WTC11 (cell line): ENCODE data around the gene GBP1. TPM values are rescaled to one million over a fixed set of nuclear protein-coding genes. Genes with fewer than 3 reads are reported as not detected.

Source experiments
- ATAC-seq: fragments of 200-7000 bp; cut with Tn5 transposase; 2 replicates; pipeline ENCODE4 v1.10.0; 2021; ENCODE audit warnings: mild to moderate bottlenecking, moderate library complexity
- CTCF ChIA-PET: fragments of 300-600 bp; sonication (Branson Sonifier 250); formaldehyde crosslinking; loops from one replicate; lab custom pipeline; 2021; ENCODE audit warnings: antibody characterized with exemption; lab: Charles Lee
- POLR2A ChIA-PET: fragments of 350-600 bp; sonication (Branson Sonifier 250); formaldehyde crosslinking; loops from one replicate; lab custom pipeline; 2021; ENCODE audit warnings: antibody characterized with exemption; lab: Charles Lee
- DNase-seq: peaks from one replicate; pipeline ENCODE4 v3.0.0; 2021; ENCODE audit warnings: low spot score
- H3K27ac Mint-ChIP-seq: 2 replicates; pipeline ENCODE4 v1.8.0; 2021; ENCODE audit warnings: mixed read lengths
- H3K27me3 Mint-ChIP-seq: 2 replicates; pipeline ENCODE4 v1.8.0; 2021; ENCODE audit warnings: low read depth, mild to moderate bottlenecking, moderate library complexity, mixed read lengths
- H3K36me3 Mint-ChIP-seq: 2 replicates; pipeline ENCODE4 v1.8.0; 2021; ENCODE audit warnings: mixed read lengths
- H3K4me1 Mint-ChIP-seq: 2 replicates; pipeline ENCODE4 v1.8.0; 2022; ENCODE audit warnings: mixed read lengths
- H3K4me3 Mint-ChIP-seq: 2 replicates; pipeline ENCODE4 v1.8.0; 2021; ENCODE audit warnings: mild to moderate bottlenecking, moderate library complexity, mixed read lengths
- H3K9me3 Mint-ChIP-seq: 2 replicates; pipeline ENCODE4 v1.8.0; 2021; ENCODE audit warnings: mixed read lengths
- CREB1 ChIP-seq: sonication (generic); formaldehyde crosslinking; IDR thresholded peaks from 2 replicates; pipeline ENCODE4 v1.8.0; 2023; ENCODE audit warnings: mild to moderate bottlenecking, missing genetic modification reagents
- EMX1 ChIP-seq: fragments of 250-450 bp; sonication (Bioruptor Pico); IDR thresholded peaks from 2 replicates; pipeline ENCODE4 v1.8.0; 2021; ENCODE audit warnings: mild to moderate bottlenecking
- GTF2I ChIP-seq: fragments of 250-450 bp; sonication (Bioruptor Pico); conservative IDR thresholded peaks from 2 replicates; pipeline ENCODE4 v1.4.0; 2021; ENCODE audit warnings: mild to moderate bottlenecking
- IRF2 ChIP-seq: sonication (generic); formaldehyde crosslinking; IDR thresholded peaks from 2 replicates; pipeline ENCODE4 v1.8.0; 2022; ENCODE audit warnings: low read depth, missing genetic modification reagents, borderline replicate concordance
- MXD4 ChIP-seq: fragments of 250-450 bp; sonication (Bioruptor Pico); IDR thresholded peaks from 2 replicates; pipeline ENCODE4 v1.8.0; 2021; ENCODE audit warnings: mild to moderate bottlenecking, moderate library complexity, borderline replicate concordance
- NR2C2 ChIP-seq: sonication (generic); formaldehyde crosslinking; IDR thresholded peaks from 2 replicates; pipeline ENCODE4 v1.8.0; 2022; ENCODE audit warnings: mild to moderate bottlenecking, missing genetic modification reagents
- NR3C1 ChIP-seq: sonication (generic); formaldehyde crosslinking; conservative IDR thresholded peaks from 2 replicates; pipeline ENCODE4 v1.8.1; 2023; ENCODE audit warnings: low read depth, mild to moderate bottlenecking, missing genetic modification reagents
- SMAD4 ChIP-seq: sonication (generic); formaldehyde crosslinking; IDR thresholded peaks from 2 replicates; pipeline ENCODE4 v1.8.0; 2022; ENCODE audit warnings: mild to moderate bottlenecking, missing genetic modification reagents
- SOX15 ChIP-seq: fragments of 250-450 bp; sonication (Bioruptor Pico); IDR thresholded peaks from 2 replicates; pipeline ENCODE4 v1.9.0; 2021; ENCODE audit warnings: mild to moderate bottlenecking
- TEAD4 ChIP-seq: sonication (generic); formaldehyde crosslinking; IDR thresholded peaks from 2 replicates; pipeline ENCODE4 v1.8.0; 2022; ENCODE audit warnings: mild to moderate bottlenecking, missing genetic modification reagents
- ZNF219 ChIP-seq: sonication (generic); formaldehyde crosslinking; IDR thresholded peaks from 2 replicates; pipeline ENCODE4 v1.8.0; 2023; ENCODE audit warnings: missing genetic modification reagents, mild to moderate bottlenecking, borderline replicate concordance
- ZNF232 ChIP-seq: sonication (generic); formaldehyde crosslinking; IDR thresholded peaks from 2 replicates; pipeline ENCODE4 v1.8.0; 2022; ENCODE audit warnings: mild to moderate bottlenecking, missing genetic modification reagents
- ZNF396 ChIP-seq: fragments of 250-450 bp; sonication (Bioruptor Pico); IDR thresholded peaks from 2 replicates; pipeline ENCODE4 v1.8.0; 2021; ENCODE audit warnings: mild to moderate bottlenecking, moderate library complexity, borderline replicate concordance
- ZNF416 ChIP-seq: fragments of 250-450 bp; sonication (Bioruptor Pico); IDR thresholded peaks from 2 replicates; pipeline ENCODE4 v1.9.0; 2021; ENCODE audit warnings: mild to moderate bottlenecking, inconsistent platforms
- total RNA-seq: library from RNA; stranded (reverse); gene quantifications from 3 replicates; pipeline ENCODE4 v1.2.3, GENCODE V29; 2021
- TF ChIP-seq, protein P1 (sequence below): sonication (generic); formaldehyde crosslinking; IDR thresholded peaks from 2 replicates; pipeline ENCODE4 v1.8.1; 2022; ENCODE audit warnings: low read depth, missing genetic modification reagents, borderline replicate concordance
- TF ChIP-seq, protein P2 (sequence below): sonication (generic); formaldehyde crosslinking; IDR thresholded peaks from 2 replicates; pipeline ENCODE4 v1.8.1; 2022; ENCODE audit warnings: low read depth, mild to moderate bottlenecking, moderate library complexity, missing genetic modification reagents, borderline replicate concordance
- TF ChIP-seq, protein P3 (sequence below): sonication (generic); formaldehyde crosslinking; IDR thresholded peaks from 2 replicates; pipeline ENCODE4 v1.8.0; 2022; ENCODE audit warnings: mild to moderate bottlenecking, missing genetic modification reagents
- TF ChIP-seq, protein P4 (sequence below): sonication (generic); formaldehyde crosslinking; IDR thresholded peaks from 2 replicates; pipeline ENCODE4 v1.8.1; 2022; ENCODE audit warnings: mild to moderate bottlenecking, missing genetic modification reagents, moderate library complexity, borderline replicate concordance
- TF ChIP-seq, protein P5 (sequence below): fragments of 250-450 bp; sonication (Bioruptor Pico); IDR thresholded peaks from 2 replicates; pipeline ENCODE4 v1.8.0; 2021; ENCODE audit warnings: mild to moderate bottlenecking
- TF ChIP-seq, protein P6 (sequence below): sonication (generic); formaldehyde crosslinking; IDR thresholded peaks from 2 replicates; pipeline ENCODE4 v1.8.1; 2023; ENCODE audit warnings: mild to moderate bottlenecking, missing genetic modification reagents

Gene GBP1
- total RNA-seq, 1 experiment from 2014 or later = 0.20 TPM

DNA sequence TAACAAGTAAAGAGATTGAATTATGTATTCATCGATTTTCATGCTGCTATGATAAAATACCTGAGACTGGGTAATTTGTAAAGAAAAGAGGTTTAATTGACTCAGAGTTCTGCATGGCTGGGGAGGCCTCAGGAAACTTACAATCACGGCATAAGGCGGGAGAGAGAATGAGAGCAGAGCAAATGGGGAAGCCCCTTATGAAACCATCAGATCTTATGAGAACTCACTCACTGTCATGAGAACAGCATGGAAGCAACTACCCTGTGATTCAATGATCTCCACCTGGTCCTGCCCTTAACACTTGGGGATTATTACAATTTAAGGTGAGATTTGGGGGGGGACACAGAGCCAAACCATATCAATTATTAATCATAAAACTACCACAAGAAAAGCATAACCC, 39.1 kb downstream of the GBP1 start:
- H3K36me3 Mint-ChIP-seq = no peaks in the 10 kb centered on the region
- H3K9me3 Mint-ChIP-seq = peaks cover 7% of the 10 kb centered on the region; the same call in 1 of the 2 replicates
- TF ChIP-seq SMAD4 (CRISPR knock-in tag) (no peak), ZNF416 (CRISPR knock-in tag) (no peak), CREB1 (CRISPR knock-in tag) (no peak), SOX15 (no peak), TEAD4 (CRISPR knock-in tag) (no peak), NR2C2 (CRISPR knock-in tag) (no peak), NR3C1 (CRISPR knock-in tag) (no peak), MXD4 (CRISPR knock-in tag) (no peak), EMX1 (CRISPR knock-in tag) (no peak), ZNF219 (no peak), ZNF396 (CRISPR knock-in tag) (no peak), GTF2I (CRISPR knock-in tag) (no peak)
- TF ChIP-seq, protein P1, sequence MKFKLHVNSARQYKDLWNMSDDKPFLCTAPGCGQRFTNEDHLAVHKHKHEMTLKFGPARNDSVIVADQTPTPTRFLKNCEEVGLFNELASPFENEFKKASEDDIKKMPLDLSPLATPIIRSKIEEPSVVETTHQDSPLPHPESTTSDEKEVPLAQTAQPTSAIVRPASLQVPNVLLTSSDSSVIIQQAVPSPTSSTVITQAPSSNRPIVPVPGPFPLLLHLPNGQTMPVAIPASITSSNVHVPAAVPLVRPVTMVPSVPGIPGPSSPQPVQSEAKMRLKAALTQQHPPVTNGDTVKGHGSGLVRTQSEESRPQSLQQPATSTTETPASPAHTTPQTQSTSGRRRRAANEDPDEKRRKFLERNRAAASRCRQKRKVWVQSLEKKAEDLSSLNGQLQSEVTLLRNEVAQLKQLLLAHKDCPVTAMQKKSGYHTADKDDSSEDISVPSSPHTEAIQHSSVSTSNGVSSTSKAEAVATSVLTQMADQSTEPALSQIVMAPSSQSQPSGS (CRISPR knock-in tag) = no peak
- TF ChIP-seq, protein P2, sequence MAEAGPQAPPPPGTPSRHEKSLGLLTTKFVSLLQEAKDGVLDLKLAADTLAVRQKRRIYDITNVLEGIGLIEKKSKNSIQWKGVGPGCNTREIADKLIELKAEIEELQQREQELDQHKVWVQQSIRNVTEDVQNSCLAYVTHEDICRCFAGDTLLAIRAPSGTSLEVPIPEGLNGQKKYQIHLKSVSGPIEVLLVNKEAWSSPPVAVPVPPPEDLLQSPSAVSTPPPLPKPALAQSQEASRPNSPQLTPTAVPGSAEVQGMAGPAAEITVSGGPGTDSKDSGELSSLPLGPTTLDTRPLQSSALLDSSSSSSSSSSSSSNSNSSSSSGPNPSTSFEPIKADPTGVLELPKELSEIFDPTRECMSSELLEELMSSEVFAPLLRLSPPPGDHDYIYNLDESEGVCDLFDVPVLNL (CRISPR knock-in tag) = no peak
- TF ChIP-seq, protein P3, sequence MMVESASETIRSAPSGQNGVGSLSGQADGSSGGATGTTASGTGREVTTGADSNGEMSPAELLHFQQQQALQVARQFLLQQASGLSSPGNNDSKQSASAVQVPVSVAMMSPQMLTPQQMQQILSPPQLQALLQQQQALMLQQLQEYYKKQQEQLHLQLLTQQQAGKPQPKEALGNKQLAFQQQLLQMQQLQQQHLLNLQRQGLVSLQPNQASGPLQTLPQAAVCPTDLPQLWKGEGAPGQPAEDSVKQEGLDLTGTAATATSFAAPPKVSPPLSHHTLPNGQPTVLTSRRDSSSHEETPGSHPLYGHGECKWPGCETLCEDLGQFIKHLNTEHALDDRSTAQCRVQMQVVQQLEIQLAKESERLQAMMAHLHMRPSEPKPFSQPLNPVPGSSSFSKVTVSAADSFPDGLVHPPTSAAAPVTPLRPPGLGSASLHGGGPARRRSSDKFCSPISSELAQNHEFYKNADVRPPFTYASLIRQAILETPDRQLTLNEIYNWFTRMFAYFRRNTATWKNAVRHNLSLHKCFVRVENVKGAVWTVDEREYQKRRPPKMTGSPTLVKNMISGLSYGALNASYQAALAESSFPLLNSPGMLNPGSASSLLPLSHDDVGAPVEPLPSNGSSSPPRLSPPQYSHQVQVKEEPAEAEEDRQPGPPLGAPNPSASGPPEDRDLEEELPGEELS = no peak
- TF ChIP-seq, protein P4, sequence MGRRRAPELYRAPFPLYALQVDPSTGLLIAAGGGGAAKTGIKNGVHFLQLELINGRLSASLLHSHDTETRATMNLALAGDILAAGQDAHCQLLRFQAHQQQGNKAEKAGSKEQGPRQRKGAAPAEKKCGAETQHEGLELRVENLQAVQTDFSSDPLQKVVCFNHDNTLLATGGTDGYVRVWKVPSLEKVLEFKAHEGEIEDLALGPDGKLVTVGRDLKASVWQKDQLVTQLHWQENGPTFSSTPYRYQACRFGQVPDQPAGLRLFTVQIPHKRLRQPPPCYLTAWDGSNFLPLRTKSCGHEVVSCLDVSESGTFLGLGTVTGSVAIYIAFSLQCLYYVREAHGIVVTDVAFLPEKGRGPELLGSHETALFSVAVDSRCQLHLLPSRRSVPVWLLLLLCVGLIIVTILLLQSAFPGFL = no peak
- TF ChIP-seq, protein P5, sequence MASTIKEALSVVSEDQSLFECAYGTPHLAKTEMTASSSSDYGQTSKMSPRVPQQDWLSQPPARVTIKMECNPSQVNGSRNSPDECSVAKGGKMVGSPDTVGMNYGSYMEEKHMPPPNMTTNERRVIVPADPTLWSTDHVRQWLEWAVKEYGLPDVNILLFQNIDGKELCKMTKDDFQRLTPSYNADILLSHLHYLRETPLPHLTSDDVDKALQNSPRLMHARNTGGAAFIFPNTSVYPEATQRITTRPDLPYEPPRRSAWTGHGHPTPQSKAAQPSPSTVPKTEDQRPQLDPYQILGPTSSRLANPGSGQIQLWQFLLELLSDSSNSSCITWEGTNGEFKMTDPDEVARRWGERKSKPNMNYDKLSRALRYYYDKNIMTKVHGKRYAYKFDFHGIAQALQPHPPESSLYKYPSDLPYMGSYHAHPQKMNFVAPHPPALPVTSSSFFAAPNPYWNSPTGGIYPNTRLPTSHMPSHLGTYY (CRISPR knock-in tag) = no peak
- TF ChIP-seq, protein P6, sequence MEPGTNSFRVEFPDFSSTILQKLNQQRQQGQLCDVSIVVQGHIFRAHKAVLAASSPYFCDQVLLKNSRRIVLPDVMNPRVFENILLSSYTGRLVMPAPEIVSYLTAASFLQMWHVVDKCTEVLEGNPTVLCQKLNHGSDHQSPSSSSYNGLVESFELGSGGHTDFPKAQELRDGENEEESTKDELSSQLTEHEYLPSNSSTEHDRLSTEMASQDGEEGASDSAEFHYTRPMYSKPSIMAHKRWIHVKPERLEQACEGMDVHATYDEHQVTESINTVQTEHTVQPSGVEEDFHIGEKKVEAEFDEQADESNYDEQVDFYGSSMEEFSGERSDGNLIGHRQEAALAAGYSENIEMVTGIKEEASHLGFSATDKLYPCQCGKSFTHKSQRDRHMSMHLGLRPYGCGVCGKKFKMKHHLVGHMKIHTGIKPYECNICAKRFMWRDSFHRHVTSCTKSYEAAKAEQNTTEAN (CRISPR knock-in tag) = no peak
- H3K4me1 Mint-ChIP-seq = peaks cover 15% of the 10 kb centered on the region
- POLR2A ChIA-PET = no interaction called here
- CTCF ChIA-PET = no interaction called here
- ATAC-seq (no peak), DNase-seq (no peak)
- no peak overlapping the region for H3K27ac Mint-ChIP-seq
- H3K4me3 Mint-ChIP-seq = no peak overlapping the region
- peaks cover 3% of the 10 kb centered on the region; the same call in 1 of the 2 replicates for H3K27me3 Mint-ChIP-seq

DNA sequence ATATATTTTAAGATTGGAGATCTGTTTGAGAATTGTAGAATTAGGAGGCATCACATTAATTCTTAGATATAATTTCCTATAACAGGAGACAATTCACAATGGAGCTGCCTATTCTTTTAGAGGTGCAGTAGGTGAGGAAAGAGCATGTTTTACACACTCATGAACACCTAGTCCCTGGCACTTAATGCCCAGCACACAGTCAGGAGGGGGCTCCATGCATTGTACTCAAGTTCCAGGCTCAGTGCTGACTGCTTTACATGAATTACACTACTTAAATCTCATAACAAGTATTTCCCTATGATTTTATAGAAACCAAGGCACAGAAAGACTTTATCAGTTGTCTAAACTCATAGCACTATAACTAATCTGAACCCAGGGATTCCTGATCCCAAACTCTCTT, 42.0 kb downstream of the GBP1 start:
- Mint-ChIP-seq H3K4me1 (peaks cover 15% of the 10 kb centered on the region), H3K27ac (no peak overlapping the region), H3K36me3 (no peaks in the 10 kb centered on the region), H3K9me3 (no peaks in the 10 kb centered on the region), H3K4me3 (no peak overlapping the region)
- ChIA-PET CTCF (interaction anchor here (0.7 to 1.3 kb wide), 2 partner anchors 23 to 382 kb away, joined by 3 read pairs; no protein-coding TSS in a partner anchor), POLR2A (interaction anchor here (0.6 kb wide), 1 partner anchor 93 kb away, joined by 4 read pairs; no protein-coding TSS in a partner anchor)
- ATAC-seq (no peak), DNase-seq (no peak)
- TF ChIP-seq IRF2 (CRISPR knock-in tag) = no peak
- TF ChIP-seq NR3C1 (CRISPR knock-in tag) = no peak
- TF ChIP-seq ZNF219 = no peak
- no peak for TF ChIP-seq ZNF232
- TF ChIP-seq, all 79 proteins: peak for 0
- H3K27me3 Mint-ChIP-seq = no peaks in the 10 kb centered on the region
